Chondrocyte (in vitro differentiated cells): Measurements from ENCODE around the gene NT5DC1. TPM values are rescaled to one million over a fixed set of nuclear protein-coding genes. Genes with fewer than 3 reads are reported as not detected.

Experiments
- DNase-seq: peaks from one replicate; pipeline ENCODE4 v3.0.0; 2021; ENCODE audit warnings: mixed read lengths, low spot score
- H3K27ac Mint-ChIP-seq: one replicate; pipeline ENCODE4 v1.8.0; 2021; ENCODE audit warnings: mild to moderate bottlenecking, moderate library complexity, mixed read lengths; ENCODE audit not compliant: unreplicated experiment
- H3K27me3 Mint-ChIP-seq: 2 replicates; pipeline ENCODE4 v1.8.0; 2021; ENCODE audit warnings: low read depth, mixed read lengths
- H3K36me3 Mint-ChIP-seq: 2 replicates; pipeline ENCODE4 v1.8.0; 2021; ENCODE audit warnings: low read depth, mixed read lengths
- H3K4me1 Mint-ChIP-seq: 2 replicates; pipeline ENCODE4 v1.8.0; 2021; ENCODE audit warnings: low read depth, mild to moderate bottlenecking, mixed read lengths
- H3K4me3 Mint-ChIP-seq: one replicate; pipeline ENCODE4 v1.8.0; 2021; ENCODE audit warnings: mild to moderate bottlenecking, moderate library complexity, mixed read lengths; ENCODE audit not compliant: unreplicated experiment
- H3K9me3 Mint-ChIP-seq: 2 replicates; pipeline ENCODE4 v1.8.0; 2021; ENCODE audit warnings: low read depth, mixed read lengths
- total RNA-seq: library from RNA; stranded (reverse); gene quantifications from 3 replicates; pipeline ENCODE4 v1.2.1, GENCODE V29; 2021
- TF ChIP-seq, protein P1 (sequence below): fragments of 200-600 bp; sonication (generic); IDR thresholded peaks from 2 replicates; pipeline ENCODE4 v1.5.0; 2021; ENCODE audit warnings: antibody characterized with exemption, mild to moderate bottlenecking, moderate library complexity

The NT5DC1 gene
- total RNA-seq, 1 donor from 2014 or later: 20.6 TPM

DNA sequence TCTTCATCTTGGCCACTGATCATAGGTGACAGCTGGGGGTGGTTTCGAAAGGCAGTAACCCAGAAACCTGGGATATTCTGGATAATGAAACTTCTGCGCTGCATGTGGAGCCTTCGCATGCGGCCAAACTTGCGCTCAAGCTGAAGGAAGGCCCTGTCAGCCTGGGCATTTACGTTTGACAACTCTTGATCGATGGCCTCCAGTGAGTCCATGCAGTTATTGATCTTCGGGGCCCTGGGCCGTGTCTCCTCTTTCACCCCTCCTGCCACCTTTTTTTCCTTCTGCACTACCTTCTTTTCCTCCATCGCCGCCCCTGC, 152.5 kb downstream of the NT5DC1 start:
- Mint-ChIP-seq H3K27ac (no peak overlapping the region), H3K36me3 (peaks cover 1% of the 10 kb centered on the region), H3K4me3 (no peak overlapping the region), H3K4me1 (peaks cover 10% of the 10 kb centered on the region), H3K9me3 (no peaks in the 10 kb centered on the region), H3K27me3 (no peaks in the 10 kb centered on the region)
- DNase-seq: no peak
- TF ChIP-seq, protein P1, sequence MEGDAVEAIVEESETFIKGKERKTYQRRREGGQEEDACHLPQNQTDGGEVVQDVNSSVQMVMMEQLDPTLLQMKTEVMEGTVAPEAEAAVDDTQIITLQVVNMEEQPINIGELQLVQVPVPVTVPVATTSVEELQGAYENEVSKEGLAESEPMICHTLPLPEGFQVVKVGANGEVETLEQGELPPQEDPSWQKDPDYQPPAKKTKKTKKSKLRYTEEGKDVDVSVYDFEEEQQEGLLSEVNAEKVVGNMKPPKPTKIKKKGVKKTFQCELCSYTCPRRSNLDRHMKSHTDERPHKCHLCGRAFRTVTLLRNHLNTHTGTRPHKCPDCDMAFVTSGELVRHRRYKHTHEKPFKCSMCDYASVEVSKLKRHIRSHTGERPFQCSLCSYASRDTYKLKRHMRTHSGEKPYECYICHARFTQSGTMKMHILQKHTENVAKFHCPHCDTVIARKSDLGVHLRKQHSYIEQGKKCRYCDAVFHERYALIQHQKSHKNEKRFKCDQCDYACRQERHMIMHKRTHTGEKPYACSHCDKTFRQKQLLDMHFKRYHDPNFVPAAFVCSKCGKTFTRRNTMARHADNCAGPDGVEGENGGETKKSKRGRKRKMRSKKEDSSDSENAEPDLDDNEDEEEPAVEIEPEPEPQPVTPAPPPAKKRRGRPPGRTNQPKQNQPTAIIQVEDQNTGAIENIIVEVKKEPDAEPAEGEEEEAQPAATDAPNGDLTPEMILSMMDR: no peak

DNA sequence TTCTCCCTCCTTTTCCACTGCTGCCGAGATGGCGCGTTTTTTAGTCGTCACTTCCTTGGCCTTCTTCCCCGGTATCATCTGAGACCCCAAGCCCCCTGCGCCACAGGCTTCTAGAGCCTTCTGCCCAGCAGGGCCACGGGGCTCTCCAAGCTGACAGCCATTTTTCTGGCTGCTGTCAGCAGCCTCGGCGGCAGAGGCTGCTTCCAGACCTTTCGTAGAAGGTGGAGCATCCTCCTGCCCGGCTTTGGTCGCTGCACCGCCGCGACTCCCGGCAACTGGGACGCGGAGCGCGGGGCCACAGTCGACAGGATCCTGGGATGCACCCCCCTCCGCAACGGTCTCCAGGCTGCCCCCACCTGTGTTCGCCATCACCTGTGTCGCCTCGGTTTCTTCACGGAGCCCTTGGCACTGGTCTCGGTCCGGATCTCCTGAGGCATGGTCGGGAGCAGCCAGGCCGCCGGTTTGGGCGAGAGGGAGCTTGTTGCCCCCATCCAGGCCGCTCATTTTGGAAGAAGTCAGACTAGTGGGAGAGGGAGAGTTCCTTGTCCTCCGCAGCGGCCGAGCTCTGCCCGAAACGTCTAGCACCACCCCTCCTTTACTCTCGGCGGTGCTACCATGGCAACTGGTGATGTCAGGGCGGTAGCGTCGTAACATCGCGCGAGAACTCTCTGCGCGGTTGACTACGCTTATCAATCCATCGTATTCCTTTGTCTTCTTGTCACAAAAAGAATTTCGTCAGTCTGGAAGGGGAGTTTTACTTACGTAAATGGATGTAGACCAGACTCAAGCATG, 153.0 kb downstream of the NT5DC1 start, which contains the start of gene TSPYL4:
TSPYL4 (minus strand) TSS at position 571 of the 792 bp plus-strand sequence; CDS start at position 504, 67 bp downstream.
- Mint-ChIP-seq H3K27me3 (no peaks in the 10 kb centered on the region), H3K27ac (no peak within 1 kb of the TSS), H3K36me3 (peaks cover 1% of the 10 kb centered on the region), H3K9me3 (no peaks in the 10 kb centered on the region), H3K4me1 (peaks cover 4% of the 10 kb centered on the region), H3K4me3 (no peak within 1 kb of the TSS)
- DNase-seq: peak; percentile 96
- TF ChIP-seq, protein P1: no peak

DNA sequence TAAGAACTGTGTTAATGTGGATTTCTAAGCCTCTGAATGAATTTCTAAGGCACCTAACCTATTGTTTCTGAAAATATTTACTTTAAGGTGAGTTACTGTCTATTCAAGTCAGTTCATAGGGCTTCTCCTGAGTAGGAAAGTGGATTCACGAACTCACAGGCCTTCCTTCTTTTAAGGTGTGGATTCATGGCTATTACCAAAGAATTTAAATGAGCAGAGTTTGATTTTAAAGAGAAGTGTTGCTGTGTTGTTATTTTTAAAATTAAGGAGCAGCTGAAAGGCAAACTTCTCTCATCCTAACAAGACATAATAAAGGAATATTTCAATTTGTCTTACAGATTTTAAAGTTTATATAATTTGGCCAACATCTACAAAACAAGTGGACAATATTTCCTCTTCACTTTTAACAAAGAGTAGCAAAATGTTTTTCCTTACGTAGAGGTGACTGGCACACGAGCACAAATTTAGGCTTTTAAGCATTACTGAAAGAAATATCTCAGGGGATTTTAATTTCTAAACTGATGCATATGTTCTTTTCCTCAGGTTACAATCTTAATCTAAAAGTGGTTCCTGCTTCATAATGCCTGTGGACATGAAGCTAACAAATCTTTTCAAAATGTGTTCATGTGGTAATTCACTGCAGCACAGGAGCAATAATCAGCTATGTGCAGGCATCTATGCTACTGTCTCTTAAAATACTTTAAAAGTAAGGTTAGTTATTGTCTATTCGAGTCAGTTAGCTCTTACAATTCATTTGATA, 153.8 kb downstream of the NT5DC1 start:
- DNase-seq: no peak
- TF ChIP-seq, protein P1: no peak
- H3K27ac Mint-ChIP-seq: no peak overlapping the region
- H3K9me3 Mint-ChIP-seq: no peaks in the 10 kb centered on the region
- H3K4me3 Mint-ChIP-seq: no peak overlapping the region
- no peaks in the 10 kb centered on the region for H3K4me1 Mint-ChIP-seq
- H3K36me3 Mint-ChIP-seq: peaks cover 2% of the 10 kb centered on the region
- no peaks in the 10 kb centered on the region for H3K27me3 Mint-ChIP-seq

DNA sequence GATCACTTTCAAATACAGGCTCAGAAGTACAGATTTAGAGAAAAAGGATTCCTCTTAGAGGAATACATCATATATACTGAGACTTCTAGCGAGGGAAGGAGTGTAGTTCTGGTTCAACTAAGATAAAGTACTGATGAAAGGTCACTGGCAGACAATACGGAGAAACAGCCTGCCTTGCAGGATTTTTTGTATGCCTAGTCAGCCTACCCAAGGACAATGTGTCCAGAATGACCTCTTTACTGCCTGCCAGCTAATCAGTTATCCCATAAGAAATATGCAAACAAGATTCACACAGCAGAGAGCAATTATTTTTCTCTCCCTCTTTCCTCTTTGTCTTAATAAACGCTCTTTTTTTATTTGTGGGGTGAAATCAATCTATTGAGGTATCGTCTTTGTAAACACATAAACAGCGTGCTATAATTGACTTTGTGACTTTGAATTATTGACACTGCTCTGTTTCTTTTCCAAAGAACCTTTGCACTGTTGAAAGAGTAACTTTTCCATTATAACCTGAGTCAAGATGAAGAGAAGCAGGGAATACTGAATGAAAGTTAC, 154.7 kb downstream of the NT5DC1 start:
- TF ChIP-seq, protein P1: no peak
- no peaks in the 10 kb centered on the region for H3K27me3 Mint-ChIP-seq
- DNase-seq: no peak
- no peak overlapping the region for H3K4me3 Mint-ChIP-seq
- no peaks in the 10 kb centered on the region for H3K4me1 Mint-ChIP-seq
- peaks cover 3% of the 10 kb centered on the region for H3K36me3 Mint-ChIP-seq
- no peaks in the 10 kb centered on the region for H3K9me3 Mint-ChIP-seq
- no peak overlapping the region for H3K27ac Mint-ChIP-seq

DNA sequence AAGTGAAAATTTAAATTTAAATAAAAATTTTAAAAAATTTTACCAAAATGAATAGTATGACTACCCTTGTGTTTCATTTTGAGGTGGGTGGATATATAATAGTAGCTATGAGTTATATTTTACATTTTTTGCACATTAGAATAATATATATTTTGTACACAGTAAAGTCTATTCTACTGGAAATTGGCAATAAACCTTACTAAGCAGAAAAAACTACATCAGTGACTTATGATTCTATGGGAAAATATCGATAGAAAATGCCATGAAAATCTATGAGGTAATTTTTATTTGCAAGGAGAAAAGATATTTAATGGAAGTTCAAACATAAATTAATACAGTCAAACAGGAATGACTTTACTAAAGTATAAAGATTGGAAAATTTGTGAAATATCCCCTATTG, 156.0 kb downstream of the NT5DC1 start:
- TF ChIP-seq, protein P1: no peak
- H3K9me3 Mint-ChIP-seq: no peaks in the 10 kb centered on the region
- no peak for DNase-seq
- H3K27me3 Mint-ChIP-seq: no peaks in the 10 kb centered on the region
- peaks cover 7% of the 10 kb centered on the region for H3K36me3 Mint-ChIP-seq
- H3K27ac Mint-ChIP-seq: no peak overlapping the region
- H3K4me3 Mint-ChIP-seq: no peak overlapping the region
- H3K4me1 Mint-ChIP-seq: no peaks in the 10 kb centered on the region
